SJSA1 (cell line): ENCODE data around the gene HOXD8. TPM values are rescaled to one million over a fixed set of nuclear protein-coding genes. Genes with fewer than 3 reads are reported as not detected.

Source experiments
- DNase-seq, 2 experiments: peaks; one replicate each; pipeline ENCODE4 v3.0.0-alpha.2; 2015 to 2020; ENCODE audit warnings: low spot score in 2 of 2, low read depth in 1 of 2
- H3K27ac ChIP-seq: fragments of 250-450 bp; sonication (Bioruptor Pico); 2 replicates; pipeline ENCODE4 v1.5.1; 2020; ENCODE audit warnings: mild to moderate bottlenecking, moderate library complexity
- H3K27me3 ChIP-seq: fragments of 250-450 bp; sonication (Bioruptor Pico); replicated peaks from 2 replicates; pipeline ENCODE4 v1.5.1; 2020; ENCODE audit warnings: mild to moderate bottlenecking, moderate library complexity
- H3K36me3 ChIP-seq: fragments of 250-450 bp; sonication (Bioruptor Pico); 2 replicates; pipeline ENCODE4 v1.5.1; 2020; ENCODE audit warnings: mild to moderate bottlenecking
- H3K4me1 ChIP-seq: fragments of 250-450 bp; sonication (Bioruptor Pico); replicated peaks from 2 replicates; pipeline ENCODE4 v1.6.1; 2021; ENCODE audit warnings: mild to moderate bottlenecking
- H3K4me3 ChIP-seq: fragments of 250-450 bp; sonication (Bioruptor Pico); 2 replicates; pipeline ENCODE4 v1.5.1; 2020; ENCODE audit warnings: mild to moderate bottlenecking
- H3K9me3 ChIP-seq: fragments of 250-450 bp; sonication (Bioruptor Pico); replicated peaks from 2 replicates; pipeline ENCODE4 v1.5.1; 2020; ENCODE audit warnings: mild to moderate bottlenecking
- total RNA-seq: library from RNA; depleted of rRNA; stranded (reverse); fragments of >200 nt; shearing (Covaris generic); gene quantifications from 2 replicates; pipeline ENCODE4 v1.2.3, GENCODE V29; 2014

HOXD8 gene
- total RNA-seq, 1 experiment from 2014 or later = 16.8 TPM

DNA sequence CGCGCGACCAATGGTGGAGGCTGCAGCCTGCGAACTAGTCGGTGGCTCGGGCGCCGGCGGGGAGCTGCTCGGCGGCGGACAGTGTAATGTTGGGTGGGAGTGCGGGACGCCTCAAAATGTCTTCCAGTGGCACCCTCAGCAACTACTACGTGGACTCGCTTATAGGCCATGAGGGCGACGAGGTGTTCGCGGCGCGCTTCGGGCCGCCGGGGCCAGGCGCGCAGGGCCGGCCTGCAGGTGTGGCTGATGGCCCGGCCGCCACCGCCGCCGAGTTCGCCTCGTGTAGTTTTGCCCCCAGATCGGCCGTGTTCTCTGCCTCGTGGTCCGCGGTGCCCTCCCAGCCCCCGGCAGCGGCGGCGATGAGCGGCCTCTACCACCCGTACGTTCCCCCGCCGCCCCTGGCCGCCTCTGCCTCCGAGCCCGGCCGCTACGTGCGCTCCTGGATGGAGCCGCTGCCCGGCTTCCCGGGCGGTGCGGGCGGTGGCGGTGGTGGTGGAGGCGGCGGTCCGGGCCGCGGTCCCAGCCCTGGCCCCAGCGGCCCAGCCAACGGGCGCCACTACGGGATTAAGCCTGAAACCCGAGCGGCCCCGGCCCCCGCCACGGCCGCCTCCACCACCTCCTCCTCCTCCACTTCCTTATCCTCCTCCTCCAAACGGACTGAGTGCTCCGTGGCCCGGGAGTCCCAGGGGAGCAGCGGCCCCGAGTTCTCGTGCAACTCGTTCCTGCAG, 6.7 kb upstream of the HOXD8 start, which contains the start of gene HOXD9:
TSS of gene HOXD9 (plus strand) at position 37 of the 728 bp plus-strand sequence. CDS start at position 87, 50 bp downstream.
- peaks cover 10% of the 10 kb centered on the region for H3K4me1 ChIP-seq
- peak within 1 kb of the TSS; percentile 49 for H3K4me3 ChIP-seq
- peak in 1 of 2 experiments; percentile 76 for DNase-seq
- peaks cover 20% of the 10 kb centered on the region for H3K27me3 ChIP-seq
- no peaks in the 10 kb centered on the region for H3K36me3 ChIP-seq
- H3K27ac ChIP-seq = no peak within 1 kb of the TSS
- H3K9me3 ChIP-seq = no peaks in the 10 kb centered on the region

DNA sequence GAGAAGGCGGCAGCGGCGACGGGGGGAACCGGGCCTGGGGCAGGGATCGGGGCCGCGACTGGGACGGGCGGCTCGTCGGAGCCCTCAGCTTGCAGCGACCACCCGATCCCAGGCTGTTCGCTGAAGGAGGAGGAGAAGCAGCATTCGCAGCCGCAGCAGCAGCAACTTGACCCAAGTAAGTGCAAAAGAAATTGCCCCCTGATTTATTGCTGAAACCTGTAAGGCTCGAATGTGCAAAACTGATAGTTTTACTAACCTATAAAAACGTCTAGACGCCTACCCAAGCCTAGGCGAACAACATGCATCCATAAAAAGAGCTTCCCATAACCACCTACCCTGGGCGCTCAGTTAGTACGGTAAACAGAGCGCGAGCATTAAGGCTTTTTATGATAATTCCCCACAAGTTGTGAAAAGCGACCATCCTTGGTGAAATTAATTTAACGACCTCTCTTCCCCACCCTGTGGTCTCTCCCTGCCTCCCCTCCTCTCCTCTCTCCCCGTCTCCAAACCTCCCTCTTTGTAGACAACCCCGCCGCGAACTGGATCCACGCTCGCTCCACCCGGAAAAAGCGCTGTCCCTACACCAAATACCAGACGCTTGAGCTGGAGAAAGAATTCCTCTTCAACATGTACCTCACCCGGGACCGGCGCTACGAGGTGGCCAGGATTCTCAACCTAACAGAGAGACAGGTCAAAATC, 5.9 kb upstream of the HOXD8 start:
- Histone ChIP-seq H3K4me3 (peak overlapping the region; percentile 49), H3K9me3 (no peaks in the 10 kb centered on the region), H3K27ac (no peak overlapping the region), H3K36me3 (no peaks in the 10 kb centered on the region), H3K27me3 (peaks cover 16% of the 10 kb centered on the region; the same call in 1 of the 2 replicates), H3K4me1 (peaks cover 10% of the 10 kb centered on the region)
- no peak for DNase-seq

DNA sequence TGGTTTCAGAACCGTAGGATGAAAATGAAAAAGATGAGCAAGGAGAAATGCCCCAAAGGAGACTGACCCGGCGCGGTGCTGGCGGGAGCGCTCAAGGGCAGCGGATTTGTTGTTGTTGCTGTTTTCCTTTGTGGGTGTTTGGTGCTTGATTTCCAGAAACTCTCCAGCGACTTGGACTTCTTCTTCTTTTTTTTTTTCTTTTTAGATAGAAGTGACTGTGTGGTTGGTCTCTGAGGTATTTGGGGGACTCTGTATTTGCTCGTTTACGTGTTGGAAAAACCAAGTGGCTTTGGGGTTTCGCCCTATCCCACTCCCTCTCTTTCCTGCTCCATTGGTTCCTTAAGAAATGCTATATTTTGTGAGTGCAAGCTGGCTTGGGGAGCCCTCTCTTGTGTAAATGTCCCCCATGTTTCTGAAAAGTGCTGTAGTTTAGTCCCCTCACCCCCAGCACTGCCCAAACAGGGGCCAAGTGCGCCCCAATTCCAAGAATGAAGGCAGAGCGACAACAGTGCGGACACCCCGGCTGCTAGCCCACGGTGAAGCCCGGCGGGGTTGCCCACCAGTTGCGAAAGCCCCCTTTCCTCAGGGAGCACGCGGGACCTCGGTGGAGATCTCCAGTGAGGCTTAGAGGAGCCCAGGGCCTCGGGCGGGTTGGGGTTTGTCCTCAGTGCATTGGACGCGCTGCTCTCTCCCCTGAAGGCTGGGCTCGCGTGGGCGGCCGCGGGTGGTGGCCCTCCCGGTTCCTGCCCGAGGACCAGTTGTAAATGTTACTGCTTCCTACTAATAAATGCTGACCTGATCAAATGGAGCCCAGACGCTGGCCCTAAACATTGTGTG, 5.2 kb upstream of the HOXD8 start:
- Histone ChIP-seq H3K9me3 (no peaks in the 10 kb centered on the region), H3K36me3 (no peaks in the 10 kb centered on the region), H3K4me1 (peaks cover 18% of the 10 kb centered on the region), H3K27me3 (peaks cover 16% of the 10 kb centered on the region; the same call in 1 of the 2 replicates), H3K4me3 (no peak overlapping the region), H3K27ac (no peak overlapping the region)
- no peak for DNase-seq

DNA sequence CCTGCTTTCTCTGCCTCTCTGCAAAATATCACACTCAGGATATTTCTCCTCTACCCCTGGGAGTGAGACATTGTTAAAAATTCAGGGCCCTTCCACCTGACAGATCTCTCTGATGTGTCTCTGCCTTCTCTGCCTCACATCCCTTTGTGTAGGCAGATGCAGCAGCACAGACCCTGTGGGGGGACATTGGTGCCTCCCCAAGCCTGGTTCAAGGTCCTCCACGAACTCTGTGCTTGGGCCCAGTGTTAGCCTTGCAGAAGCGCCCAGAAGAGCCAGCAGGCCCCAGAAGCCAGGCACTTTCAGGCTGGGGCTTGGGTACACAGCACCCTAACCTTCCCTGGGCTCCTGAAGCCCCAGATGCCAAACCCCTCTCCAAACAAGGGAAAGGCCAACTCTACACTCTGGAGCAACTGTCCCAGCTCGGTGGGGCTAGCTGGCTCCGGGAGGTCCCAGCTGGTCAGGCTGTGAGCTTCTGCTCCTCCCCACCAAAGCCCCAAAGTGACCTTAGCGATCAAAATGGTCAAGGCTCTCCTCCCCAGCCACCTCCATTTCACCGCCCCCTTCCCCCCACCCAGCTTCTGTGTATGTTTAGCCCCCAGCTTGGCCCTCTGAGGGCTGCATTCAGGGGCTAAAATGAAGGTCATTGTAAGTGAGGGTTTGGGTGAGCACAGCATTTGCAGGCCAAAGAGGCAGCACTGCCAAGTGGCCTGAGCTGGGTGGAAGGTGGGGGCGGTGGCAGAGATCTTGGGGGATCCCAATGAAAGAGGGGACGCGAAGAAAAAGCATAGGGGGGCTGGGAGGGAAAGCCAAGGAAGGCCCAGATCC, 4.3 kb upstream of the HOXD8 start:
- Histone ChIP-seq H3K4me3 (no peak overlapping the region), H3K4me1 (peaks cover 19% of the 10 kb centered on the region), H3K36me3 (peaks cover under 1% of the 10 kb centered on the region), H3K27me3 (peaks cover 13% of the 10 kb centered on the region; the same call in 1 of the 2 replicates), H3K9me3 (no peaks in the 10 kb centered on the region), H3K27ac (no peak overlapping the region)
- DNase-seq = no peak

DNA sequence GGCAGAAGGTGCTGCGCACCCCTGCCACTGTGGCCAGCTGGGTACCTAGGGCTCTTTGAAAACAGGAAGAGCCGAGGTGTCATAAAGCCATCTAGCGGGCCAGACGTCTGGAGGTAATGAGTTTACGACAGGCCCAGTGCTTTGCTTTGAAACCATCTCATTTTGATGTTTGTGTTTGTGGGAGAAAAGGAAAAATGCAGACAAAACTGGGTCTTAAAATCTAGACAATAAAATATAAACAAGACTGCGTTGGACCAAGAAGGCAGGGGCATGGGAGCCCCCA, 3.8 kb upstream of the HOXD8 start:
- Histone ChIP-seq H3K27me3 (peaks cover 10% of the 10 kb centered on the region; the same call in 1 of the 2 replicates), H3K36me3 (peaks cover 4% of the 10 kb centered on the region), H3K4me3 (no peak overlapping the region), H3K9me3 (no peaks in the 10 kb centered on the region), H3K4me1 (peaks cover 19% of the 10 kb centered on the region), H3K27ac (no peak overlapping the region)
- DNase-seq = no peak

DNA sequence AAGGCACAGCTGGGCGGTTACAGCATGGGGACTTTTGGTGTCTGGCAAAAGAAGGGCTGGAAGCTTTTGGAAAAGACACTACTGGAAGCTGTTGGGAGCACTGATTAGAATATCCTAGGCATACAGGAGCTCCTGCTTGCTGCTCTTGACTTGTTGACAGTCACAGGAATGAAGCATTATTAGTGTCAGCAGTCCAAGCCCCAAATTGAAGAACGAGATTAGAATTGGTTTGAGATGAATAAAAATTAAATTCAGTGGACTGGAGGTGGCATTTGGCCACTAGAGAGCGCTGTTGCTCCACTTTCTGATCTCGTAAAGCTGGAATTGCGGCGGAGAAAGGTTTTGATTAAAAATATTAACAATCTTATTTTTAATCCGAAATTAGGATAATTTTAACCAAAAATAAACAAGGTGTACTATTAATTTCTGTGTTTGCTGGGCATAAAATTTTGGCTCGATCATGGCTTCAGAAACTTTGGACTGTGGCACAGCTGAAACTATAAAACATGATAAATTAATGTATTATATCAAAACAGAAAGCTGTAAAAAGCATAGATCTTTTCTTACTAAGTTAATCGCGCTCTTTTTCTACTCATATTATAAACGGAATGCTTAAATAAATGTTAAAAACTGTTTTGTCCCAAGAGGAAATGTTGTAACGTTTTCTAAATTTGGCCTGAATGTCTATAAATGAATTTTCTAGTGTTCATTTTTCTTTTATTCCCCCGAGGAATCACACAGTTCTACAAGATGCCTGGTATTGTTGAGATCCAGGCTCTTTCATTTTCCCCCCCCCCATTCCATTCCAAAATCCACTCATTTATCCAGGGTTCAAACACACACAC, 2.4 kb upstream of the HOXD8 start:
- peaks cover 17% of the 10 kb centered on the region for H3K4me1 ChIP-seq
- H3K36me3 ChIP-seq = peaks cover 5% of the 10 kb centered on the region
- 0 out of 2 replicates have a peak, but pooled peaks cover 4% of the 10 kb centered on the region for H3K27me3 ChIP-seq
- peak in 1 of 2 experiments; percentile 52 for DNase-seq
- H3K9me3 ChIP-seq = no peaks in the 10 kb centered on the region
- no peak overlapping the region for H3K27ac ChIP-seq
- H3K4me3 ChIP-seq = no peak overlapping the region

DNA sequence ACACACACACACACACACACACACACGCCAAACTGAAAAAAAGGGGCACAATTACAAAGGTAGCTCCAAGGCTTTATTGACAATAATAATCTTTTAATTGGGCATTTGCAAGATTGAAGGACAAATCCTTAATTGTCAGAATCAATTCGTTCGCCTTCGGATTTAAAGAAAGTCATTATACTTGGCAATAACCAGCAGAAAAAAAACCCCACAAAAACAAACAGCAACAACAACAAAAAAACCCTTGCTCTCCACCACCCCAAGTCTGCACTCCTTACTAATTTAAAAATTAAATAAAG, 1.8 kb upstream of the HOXD8 start:
- H3K27ac ChIP-seq = no peak overlapping the region
- H3K4me3 ChIP-seq = no peak overlapping the region
- 0 out of 2 replicates have a peak, but pooled peaks cover 4% of the 10 kb centered on the region for H3K27me3 ChIP-seq

DNA sequence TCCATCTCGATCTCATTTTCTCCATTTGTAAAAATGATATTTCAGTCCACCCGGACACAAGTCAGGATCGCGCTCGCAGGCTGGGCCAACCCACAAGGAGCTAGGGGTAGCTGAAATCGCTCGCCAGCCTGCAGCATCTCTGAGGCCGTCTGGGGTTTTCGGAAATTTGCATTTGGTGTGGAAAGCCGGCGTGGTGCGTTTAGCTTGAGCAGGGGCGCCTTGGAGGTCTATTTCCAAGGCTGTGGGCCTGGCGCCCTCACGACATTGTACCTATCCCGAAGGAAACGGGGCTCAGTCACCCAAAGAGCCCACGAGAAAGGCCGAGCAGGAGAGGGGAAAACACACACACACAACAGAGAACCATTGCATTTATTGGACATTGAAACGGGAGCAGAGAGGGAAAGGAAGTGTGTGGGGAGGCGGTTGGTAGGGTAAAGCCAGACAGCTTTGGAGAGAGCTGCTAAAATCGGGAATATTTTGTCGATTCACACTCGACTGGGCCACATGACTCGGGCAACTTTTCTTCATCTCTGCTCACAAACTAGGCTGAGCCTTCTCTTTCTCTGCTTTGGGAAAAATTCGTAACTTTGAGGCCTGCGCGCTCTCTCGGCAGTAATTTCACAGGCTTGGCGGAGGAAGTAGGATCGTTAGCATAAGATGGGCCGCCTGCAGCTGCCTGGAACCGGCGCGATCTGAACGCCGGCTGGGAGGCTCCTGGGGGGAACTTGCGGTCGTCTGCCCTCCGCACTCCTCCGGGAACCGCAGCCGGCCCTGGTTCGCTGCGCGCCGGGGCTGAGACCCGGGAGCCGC, 1.1 kb upstream of the HOXD8 start:
- H3K27ac ChIP-seq = no peak overlapping the region
- H3K4me1 ChIP-seq = peaks cover 12% of the 10 kb centered on the region
- H3K27me3 ChIP-seq = 0 out of 2 replicates have a peak, but pooled peaks cover 1% of the 10 kb centered on the region
- H3K9me3 ChIP-seq = no peaks in the 10 kb centered on the region
- DNase-seq = no peak
- H3K4me3 ChIP-seq = peak overlapping the region; percentile 90; the same call in 1 of the 2 replicates
- H3K36me3 ChIP-seq = peaks cover 8% of the 10 kb centered on the region

More for the DNA sequence above, 1.8 kb upstream of the HOXD8 start:
- peaks cover 17% of the 10 kb centered on the region for H3K4me1 ChIP-seq
- peaks cover 8% of the 10 kb centered on the region for H3K36me3 ChIP-seq
- DNase-seq = no peak
- H3K9me3 ChIP-seq = no peaks in the 10 kb centered on the region

DNA sequence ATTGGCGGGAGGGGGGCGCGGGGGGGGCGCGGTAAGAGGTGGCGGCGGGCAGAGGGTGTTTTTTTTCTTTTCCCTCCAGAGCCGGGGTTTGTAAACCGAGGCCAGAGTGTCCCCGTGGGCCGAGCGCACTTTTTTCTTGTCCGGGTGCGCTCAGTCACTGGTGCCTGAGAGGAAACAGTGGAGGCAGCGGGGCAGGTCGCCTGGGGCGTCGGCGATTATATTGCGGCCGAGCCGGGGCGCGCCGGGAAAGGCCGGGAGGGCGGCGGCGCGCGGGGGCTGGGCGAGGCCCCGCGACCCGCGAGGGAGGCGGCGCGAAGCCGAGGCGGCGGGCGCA, 275 bp downstream of the HOXD8 start:
- H3K27me3 ChIP-seq = no peaks in the 10 kb centered on the region

DNA sequence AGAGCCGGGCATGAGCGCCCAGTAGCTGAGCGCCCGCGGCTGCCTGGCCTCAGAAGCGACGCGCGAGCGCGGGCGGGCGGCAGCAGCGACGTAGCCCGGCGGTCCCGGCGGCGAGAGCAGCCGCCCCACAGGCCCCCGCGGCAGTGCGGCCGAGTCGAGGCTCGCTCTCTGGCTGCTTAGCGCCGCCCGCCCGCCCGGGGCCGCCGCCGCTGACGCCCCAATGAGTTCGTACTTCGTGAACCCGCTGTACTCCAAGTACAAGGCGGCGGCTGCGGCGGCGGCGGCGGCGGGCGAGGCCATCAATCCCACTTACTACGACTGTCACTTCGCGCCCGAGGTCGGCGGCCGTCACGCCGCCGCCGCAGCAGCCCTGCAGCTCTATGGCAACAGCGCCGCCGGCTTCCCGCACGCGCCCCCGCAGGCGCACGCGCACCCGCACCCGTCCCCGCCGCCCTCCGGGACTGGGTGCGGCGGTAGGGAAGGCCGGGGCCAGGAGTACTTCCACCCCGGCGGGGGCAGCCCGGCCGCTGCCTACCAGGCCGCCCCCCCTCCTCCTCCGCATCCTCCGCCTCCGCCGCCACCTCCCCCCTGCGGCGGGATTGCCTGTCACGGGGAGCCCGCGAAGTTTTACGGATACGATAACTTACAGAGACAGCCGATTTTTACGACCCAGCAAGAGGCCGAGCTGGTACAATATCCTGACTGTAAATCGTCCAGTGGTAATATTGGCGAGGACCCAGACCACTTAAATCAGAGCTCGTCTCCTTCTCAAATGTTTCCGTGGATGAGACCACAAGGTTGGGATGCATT, 847 bp downstream of the HOXD8 start:
- peaks cover 21% of the 10 kb centered on the region for H3K4me1 ChIP-seq
- H3K4me3 ChIP-seq = peak overlapping the region; percentile 90
- peak; percentile 64 to 75 for DNase-seq
- no peaks in the 10 kb centered on the region for H3K27me3 ChIP-seq
- no peaks in the 10 kb centered on the region for H3K9me3 ChIP-seq
- H3K36me3 ChIP-seq = peaks cover 13% of the 10 kb centered on the region
- H3K27ac ChIP-seq = peak overlapping the region; percentile 71

More for the DNA sequence above, 275 bp downstream of the HOXD8 start:
- Histone ChIP-seq H3K27ac (peak overlapping the region; percentile 71), H3K4me1 (peaks cover 15% of the 10 kb centered on the region), H3K9me3 (no peaks in the 10 kb centered on the region), H3K4me3 (peak overlapping the region; percentile 90), H3K36me3 (peaks cover 13% of the 10 kb centered on the region)
- no peak for DNase-seq
